Fibroblast of the aortic adventitia (primary cell): Measurements from ENCODE around the gene CGREF1. TPM values are rescaled to one million over a fixed set of nuclear protein-coding genes. Genes with fewer than 3 reads are reported as not detected.
"Not testable (repeated sequence)": the region's sequence is repeated elsewhere in the genome, so short reads cannot be mapped to it uniquely, and the experiment has no call there.

Experiments
- DNase-seq: peaks from one replicate; pipeline ENCODE4 v3.0.0-alpha.2; 2010; ENCODE audit warnings: low read depth
- H3K4me3 ChIP-seq: 2 replicates; pipeline ENCODE4 v1.5.1; 2011; ENCODE audit warnings: low read depth, mild to moderate bottlenecking, control low read depth, low read length, moderate library complexity
- total RNA-seq: library from RNA; depleted of rRNA; stranded (reverse); fragments of >200 nt; gene quantifications from 2 replicates; pipeline ENCODE4 v1.2.3, GENCODE V29; 2012; ENCODE audit warnings: low replicate concordance
- TF ChIP-seq, protein P1 (sequence below): IDR thresholded peaks from 2 replicates; pipeline ENCODE4 v1.5.1; 2011; ENCODE audit warnings: mild to moderate bottlenecking, low read length, control low read depth, inconsistent platforms; ENCODE audit not compliant: insufficient read depth

The CGREF1 gene
- total RNA-seq, 1 donor: 4.7 TPM

DNA sequence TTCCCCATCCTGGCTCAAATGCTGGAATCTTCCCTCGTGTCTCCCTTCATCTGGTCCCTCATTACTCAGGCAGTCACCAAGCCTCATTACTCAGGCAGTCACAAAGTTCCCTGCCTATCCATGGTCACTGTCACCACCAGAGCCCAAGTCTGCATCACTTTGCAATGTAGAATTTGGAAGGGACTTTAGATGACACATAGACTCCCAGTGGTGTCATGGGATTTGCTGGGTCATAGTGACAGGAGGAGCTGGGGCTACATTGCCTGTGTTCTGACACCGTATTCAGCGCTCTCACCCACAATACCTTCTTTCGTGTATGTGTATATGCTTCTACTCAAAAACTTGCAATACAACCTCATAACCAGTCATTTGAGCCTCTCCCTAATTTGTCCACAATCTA, 42.6 kb downstream of the CGREF1 start:
- TF ChIP-seq, protein P1, sequence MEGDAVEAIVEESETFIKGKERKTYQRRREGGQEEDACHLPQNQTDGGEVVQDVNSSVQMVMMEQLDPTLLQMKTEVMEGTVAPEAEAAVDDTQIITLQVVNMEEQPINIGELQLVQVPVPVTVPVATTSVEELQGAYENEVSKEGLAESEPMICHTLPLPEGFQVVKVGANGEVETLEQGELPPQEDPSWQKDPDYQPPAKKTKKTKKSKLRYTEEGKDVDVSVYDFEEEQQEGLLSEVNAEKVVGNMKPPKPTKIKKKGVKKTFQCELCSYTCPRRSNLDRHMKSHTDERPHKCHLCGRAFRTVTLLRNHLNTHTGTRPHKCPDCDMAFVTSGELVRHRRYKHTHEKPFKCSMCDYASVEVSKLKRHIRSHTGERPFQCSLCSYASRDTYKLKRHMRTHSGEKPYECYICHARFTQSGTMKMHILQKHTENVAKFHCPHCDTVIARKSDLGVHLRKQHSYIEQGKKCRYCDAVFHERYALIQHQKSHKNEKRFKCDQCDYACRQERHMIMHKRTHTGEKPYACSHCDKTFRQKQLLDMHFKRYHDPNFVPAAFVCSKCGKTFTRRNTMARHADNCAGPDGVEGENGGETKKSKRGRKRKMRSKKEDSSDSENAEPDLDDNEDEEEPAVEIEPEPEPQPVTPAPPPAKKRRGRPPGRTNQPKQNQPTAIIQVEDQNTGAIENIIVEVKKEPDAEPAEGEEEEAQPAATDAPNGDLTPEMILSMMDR: no peak
- no peak for DNase-seq
- no peak overlapping the region for H3K4me3 ChIP-seq

DNA sequence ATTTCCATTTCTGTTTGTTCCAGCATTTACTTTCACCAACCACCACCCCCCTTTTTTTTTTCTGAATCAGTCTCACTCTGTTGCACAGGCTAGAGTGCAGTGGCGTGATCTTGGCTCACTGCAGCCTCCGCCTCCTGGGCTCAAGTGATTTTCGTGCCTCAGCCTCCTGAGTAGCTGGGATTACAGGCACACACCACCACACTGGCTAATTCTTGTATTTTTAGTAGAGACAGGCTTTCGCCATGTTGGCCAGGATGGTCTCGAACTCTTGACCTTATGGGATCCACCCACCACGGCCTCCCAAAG, 43.4 kb downstream of the CGREF1 start:
- not testable (repeated sequence) for DNase-seq, H3K4me3 ChIP-seq

DNA sequence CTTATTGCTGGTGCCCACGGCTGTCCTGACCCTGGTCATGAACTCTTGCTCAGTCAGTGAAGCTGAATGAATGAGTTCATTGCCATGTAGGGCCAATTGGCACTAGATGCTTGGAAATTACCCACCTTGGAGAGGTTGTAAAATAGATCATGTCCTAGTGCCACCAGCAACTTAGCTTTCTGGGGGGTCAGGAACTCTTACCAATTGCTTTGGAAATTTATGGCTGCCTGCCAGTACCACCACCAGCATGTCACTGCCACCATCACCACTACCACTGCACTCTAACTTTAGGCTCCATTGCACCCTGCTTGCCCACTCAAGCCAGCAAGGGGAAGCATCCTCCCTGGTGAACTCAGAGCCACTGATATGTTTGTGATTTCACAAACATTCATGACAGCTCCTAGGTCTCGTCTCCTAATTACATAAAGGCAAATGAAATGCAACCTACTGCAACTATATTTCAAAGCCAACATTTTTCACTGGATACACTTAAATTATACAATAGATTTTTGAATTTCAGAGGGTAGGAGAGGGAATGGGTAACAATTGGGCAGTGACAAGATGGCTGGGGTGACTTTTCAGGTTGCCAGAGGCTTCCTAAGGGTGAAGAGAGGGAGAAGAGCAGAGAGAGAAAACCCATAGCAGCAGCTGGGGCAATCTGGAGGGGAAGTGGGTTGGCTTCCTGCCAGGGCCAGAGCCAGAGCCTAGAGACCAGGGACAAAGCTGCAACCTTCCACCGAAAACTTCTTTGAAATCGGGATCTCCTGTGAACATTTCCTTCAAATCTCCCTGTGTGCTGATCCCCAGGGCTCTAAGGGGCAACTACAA, 44.0 kb downstream of the CGREF1 start:
- DNase-seq: no peak
- H3K4me3 ChIP-seq: no peak overlapping the region

DNA sequence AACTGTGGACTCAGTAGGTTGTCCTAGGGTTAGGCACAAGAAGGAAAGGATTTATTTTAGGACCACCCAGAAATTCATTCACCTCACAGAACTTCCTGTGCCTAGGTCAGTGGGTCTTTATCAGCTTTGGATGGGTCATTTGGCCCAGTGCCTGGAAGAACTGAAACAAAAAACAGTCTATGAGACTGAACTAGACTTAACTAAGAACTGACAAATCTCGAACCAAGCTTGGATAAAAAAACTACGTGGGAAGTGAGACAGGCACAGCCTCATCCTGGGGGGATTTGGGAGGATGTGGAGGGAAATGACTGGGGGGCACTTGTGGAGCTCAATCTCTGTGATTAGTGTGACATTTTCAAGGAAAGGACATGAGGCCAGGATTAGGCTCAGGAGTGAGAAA, 45.1 kb downstream of the CGREF1 start:
- DNase-seq: peak; percentile 45
- TF ChIP-seq, protein P1: no peak

More for the DNA sequence above, 44.0 kb downstream of the CGREF1 start:
- TF ChIP-seq, protein P1: no peak

DNA sequence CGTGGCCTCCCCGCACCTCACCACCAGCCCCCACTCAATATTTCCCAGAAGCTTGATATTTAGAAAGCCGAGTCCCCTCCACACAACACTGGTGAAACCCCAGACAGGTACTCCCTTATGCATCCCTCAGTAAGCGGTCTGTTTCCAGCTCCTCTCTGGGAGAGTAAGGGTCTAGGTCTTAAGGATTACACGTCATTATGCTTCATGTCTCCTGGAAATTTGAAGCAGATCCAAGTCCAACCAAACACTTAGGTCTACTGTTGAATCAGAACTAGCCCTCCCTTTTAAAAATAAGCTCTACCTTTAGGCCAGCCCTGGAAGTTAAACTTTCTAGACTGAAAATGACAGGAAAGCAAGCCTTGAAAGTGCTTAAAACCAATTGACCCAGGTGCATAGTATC, 46.0 kb downstream of the CGREF1 start:
- TF ChIP-seq, protein P1: no peak
- peak; percentile 67 for DNase-seq

More for the DNA sequence above, 45.1 kb downstream of the CGREF1 start:
- H3K4me3 ChIP-seq: no peak overlapping the region

DNA sequence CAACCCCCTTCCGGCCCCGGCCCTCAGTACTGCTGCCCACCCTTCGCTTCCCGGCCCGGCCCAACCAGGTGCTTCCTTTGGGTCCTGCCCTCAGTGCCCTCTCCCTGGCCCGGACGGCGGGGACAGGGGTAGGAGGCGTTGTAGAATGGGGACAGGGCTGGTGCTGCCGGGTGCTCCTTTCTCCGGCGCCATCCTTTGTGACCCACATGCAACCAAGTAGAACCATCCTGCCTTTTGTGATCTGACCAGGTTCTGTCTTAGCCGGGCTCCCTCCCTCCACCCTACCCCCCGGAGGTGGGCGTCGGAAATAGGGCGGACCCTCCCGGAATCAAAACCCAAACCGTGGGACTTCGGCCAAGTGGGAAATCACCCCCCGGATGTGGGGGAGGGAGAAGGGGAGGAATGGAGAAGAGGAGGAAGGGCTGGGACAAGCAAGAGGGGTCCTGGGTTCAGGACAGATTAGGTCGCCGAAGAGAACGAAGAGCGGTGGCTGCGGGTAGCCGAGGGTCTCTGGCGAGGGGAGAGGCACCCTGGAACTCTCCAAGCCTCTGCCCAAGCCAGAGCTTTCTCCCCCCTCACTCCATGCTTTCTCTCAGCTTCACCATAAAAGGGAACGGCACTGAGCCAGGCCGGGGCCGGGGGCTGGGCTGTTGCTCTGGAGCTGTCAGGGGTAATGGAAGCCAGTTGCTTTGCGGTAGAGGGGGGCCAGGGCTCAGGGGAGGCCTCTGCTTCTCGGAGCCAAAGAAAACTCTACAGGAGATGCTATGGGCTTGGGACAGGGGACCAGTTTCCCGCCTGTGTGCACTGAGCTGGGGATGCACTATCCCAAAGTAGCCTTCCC, 46.7 kb downstream of the CGREF1 start:
- DNase-seq: peak; percentile 85
- TF ChIP-seq, protein P1: no peak
- peak overlapping the region; percentile 65 for H3K4me3 ChIP-seq

More for the DNA sequence above, 46.0 kb downstream of the CGREF1 start:
- no peak overlapping the region for H3K4me3 ChIP-seq

DNA sequence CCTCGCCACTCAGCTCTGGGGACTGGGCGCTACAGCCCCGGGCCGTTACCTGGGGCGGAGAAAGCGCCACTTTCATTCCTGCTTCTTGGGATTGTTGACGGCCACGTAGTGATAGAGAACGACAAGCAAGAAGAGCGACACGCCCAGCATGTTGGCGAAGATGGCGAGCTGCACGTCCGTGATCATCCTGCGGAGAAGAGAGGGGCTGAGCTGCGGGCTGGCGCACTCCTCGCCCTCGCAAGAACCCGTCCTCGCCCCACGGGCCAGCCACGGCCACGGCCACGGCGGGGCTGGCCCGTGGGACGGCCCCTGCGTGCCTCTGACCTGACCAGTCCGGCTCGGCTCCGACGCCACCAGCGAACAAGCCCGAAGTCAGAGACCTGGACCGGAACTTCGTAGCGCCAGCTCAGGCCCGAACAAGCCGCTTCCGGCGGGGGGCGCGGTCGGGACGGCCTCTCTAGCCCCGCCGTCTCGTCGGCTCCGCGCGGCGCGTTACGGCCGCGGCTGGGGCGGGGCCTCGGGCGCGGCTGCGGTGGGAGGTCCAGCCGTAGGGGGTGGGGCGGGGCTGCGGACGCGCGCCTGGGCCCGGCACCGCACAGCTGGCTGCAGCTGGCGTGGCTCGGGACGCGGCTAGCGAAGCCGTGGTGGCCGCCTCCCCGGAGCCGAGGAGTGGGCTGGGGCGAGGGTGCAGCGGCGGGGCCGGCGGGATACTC, 47.5 kb downstream of the CGREF1 start, which contains the start of gene OST4:
Gene OST4, minus strand, starts transcription at position 378 of the 713 bp plus-strand sequence.
- DNase-seq: peak; percentile 90
- TF ChIP-seq, protein P1: no peak
- H3K4me3 ChIP-seq: peak within 1 kb of the TSS; percentile 98
